ENCODE measurements around the gene BMX. TPM values are rescaled to one million over a fixed set of nuclear protein-coding genes. Genes with fewer than 3 reads are reported as not detected.

Gene BMX
- total and polyA plus RNA-seq, 9 of the 15 experiments (the other 6 are each of a cell fraction or from before 2014, with no cell fraction given) = 0.45 to 4.2 (median 1.8) TPM

DNA sequence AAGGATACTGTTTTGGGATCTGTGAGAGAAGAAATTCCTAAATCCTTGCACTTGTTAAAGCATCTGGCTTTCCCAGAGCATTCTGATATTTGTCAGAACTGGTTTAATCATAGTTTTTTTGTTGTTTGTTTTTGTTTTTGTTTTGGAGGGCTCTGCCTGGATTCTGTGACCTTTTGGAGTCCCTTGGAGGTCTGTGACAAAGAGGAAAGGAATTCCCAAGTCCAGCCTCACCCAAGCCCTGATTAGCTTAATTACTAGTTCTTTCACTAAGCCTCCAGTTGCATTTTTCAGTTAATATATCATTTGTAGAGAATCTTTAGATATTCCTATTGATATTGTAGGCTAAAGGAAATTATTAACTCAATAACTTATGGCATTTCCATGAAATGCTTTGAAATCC is 99.4 kb downstream of the BMX start (continued):
- TF ChIP-seq, protein P1, sequence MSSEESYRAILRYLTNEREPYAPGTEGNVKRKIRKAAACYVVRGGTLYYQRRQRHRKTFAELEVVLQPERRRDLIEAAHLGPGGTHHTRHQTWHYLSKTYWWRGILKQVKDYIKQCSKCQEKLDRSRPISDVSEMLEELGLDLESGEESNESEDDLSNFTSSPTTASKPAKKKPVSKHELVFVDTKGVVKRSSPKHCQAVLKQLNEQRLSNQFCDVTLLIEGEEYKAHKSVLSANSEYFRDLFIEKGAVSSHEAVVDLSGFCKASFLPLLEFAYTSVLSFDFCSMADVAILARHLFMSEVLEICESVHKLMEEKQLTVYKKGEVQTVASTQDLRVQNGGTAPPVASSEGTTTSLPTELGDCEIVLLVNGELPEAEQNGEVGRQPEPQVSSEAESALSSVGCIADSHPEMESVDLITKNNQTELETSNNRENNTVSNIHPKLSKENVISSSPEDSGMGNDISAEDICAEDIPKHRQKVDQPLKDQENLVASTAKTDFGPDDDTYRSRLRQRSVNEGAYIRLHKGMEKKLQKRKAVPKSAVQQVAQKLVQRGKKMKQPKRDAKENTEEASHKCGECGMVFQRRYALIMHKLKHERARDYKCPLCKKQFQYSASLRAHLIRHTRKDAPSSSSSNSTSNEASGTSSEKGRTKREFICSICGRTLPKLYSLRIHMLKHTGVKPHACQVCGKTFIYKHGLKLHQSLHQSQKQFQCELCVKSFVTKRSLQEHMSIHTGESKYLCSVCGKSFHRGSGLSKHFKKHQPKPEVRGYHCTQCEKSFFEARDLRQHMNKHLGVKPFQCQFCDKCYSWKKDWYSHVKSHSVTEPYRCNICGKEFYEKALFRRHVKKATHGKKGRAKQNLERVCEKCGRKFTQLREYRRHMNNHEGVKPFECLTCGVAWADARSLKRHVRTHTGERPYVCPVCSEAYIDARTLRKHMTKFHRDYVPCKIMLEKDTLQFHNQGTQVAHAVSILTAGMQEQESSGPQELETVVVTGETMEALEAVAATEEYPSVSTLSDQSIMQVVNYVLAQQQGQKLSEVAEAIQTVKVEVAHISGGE (CRISPR knock-in tag; IDR thresholded peaks at IDR 0.05) = no peak
- TF ChIP-seq EZH2 (IDR thresholded peaks at IDR 0.05; ENCODE audit: borderline replicate concordance, low read depth, low read length) = no peak
- no peak for TF ChIP-seq JUN (IDR thresholded peaks at IDR 0.05; ENCODE audit: borderline replicate concordance, low read depth, low read length)
- TF ChIP-seq JUN (CRISPR knock-in tag; IDR thresholded peaks at IDR 0.05; ENCODE audit: borderline replicate concordance) = no peak
- no peak for TF ChIP-seq BHLHE40 (IDR thresholded peaks at IDR 0.05; ENCODE audit: low read length)
- TF ChIP-seq, protein P2, sequence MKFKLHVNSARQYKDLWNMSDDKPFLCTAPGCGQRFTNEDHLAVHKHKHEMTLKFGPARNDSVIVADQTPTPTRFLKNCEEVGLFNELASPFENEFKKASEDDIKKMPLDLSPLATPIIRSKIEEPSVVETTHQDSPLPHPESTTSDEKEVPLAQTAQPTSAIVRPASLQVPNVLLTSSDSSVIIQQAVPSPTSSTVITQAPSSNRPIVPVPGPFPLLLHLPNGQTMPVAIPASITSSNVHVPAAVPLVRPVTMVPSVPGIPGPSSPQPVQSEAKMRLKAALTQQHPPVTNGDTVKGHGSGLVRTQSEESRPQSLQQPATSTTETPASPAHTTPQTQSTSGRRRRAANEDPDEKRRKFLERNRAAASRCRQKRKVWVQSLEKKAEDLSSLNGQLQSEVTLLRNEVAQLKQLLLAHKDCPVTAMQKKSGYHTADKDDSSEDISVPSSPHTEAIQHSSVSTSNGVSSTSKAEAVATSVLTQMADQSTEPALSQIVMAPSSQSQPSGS (CRISPR knock-in tag; IDR thresholded peaks at IDR 0.05) = no peak
- TF ChIP-seq, protein P3, sequence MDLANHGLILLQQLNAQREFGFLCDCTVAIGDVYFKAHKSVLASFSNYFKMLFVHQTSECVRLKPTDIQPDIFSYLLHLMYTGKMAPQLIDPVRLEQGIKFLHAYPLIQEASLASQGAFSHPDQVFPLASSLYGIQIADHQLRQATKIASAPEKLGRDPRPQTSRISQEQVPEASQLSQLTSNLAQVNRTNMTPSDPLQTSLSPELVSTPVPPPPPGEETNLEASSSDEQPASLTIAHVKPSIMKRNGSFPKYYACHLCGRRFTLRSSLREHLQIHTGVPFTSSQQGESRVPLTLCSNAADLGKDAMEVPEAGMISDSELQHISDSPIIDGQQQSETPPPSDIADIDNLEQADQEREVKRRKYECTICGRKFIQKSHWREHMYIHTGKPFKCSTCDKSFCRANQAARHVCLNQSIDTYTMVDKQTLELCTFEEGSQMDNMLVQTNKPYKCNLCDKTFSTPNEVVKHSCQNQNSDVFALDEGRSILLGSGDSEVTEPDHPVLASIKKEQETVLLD (IDR thresholded peaks at IDR 0.05) = no peak
- no peak for TF ChIP-seq NFIC (IDR thresholded peaks at IDR 0.05)
- TF ChIP-seq, protein P4, sequence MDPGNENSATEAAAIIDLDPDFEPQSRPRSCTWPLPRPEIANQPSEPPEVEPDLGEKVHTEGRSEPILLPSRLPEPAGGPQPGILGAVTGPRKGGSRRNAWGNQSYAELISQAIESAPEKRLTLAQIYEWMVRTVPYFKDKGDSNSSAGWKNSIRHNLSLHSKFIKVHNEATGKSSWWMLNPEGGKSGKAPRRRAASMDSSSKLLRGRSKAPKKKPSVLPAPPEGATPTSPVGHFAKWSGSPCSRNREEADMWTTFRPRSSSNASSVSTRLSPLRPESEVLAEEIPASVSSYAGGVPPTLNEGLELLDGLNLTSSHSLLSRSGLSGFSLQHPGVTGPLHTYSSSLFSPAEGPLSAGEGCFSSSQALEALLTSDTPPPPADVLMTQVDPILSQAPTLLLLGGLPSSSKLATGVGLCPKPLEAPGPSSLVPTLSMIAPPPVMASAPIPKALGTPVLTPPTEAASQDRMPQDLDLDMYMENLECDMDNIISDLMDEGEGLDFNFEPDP (CRISPR knock-in tag; IDR thresholded peaks at IDR 0.05) = no peak
- TF ChIP-seq CREB1 (IDR thresholded peaks at IDR 0.05) = no peak
- no peak for TF ChIP-seq CREB1 (CRISPR knock-in tag; IDR thresholded peaks at IDR 0.05)
- no peak for TF ChIP-seq NFE2 (IDR thresholded peaks at IDR 0.05; ENCODE audit: low read depth)
- no peak for TF ChIP-seq STAG1 (CRISPR knock-in tag; IDR thresholded peaks at IDR 0.05; ENCODE audit: borderline replicate concordance)
